ENCODE data around the gene S100G. TPM values are rescaled to one million over a fixed set of nuclear protein-coding genes. Genes with fewer than 3 reads are reported as not detected.

The S100G gene
- total and polyA plus RNA-seq, 7 experiments from 2014 or later, result not detected

DNA sequence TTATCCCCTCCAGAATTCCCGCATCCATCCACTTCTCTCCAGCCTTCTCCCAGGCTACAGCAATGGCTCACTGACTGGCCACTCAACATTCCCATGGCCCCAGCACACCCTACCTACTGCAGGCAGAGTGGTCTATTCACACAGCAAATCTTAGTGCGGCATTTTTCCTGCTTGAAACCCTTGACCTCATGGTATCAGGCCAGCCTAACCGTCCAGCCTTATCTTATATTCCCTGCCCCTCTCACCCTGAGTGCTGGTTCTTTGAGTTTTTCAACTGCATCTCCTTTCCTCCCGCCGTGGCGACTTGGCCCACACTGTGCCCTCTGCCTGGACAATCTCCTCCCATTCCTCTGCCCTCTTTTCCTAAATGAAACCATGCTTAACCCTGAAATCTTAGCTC is 10.0 kb upstream of the S100G start:
- H3K27ac Mint-ChIP-seq, result no peak overlapping the region
- Histone ChIP-seq H3K27ac (ENCODE audit: low read depth, low read length) (no peak overlapping the region), H3K36me3 (ENCODE audit: control insufficient read depth in 2 of 3, insufficient read depth in 3 of 3, low read length in 3 of 3) (no peaks in the 10 kb centered on the region), H3K9me3 (ENCODE audit: control insufficient read depth in 2 of 3, low read length in 3 of 3) (no peaks in the 10 kb centered on the region), H3K4me3 (ENCODE audit: low read length) (no peak overlapping the region), H3K27me3 (ENCODE audit: control insufficient read depth in 2 of 2, insufficient read depth in 2 of 2, low read length in 2 of 2) (no peaks in the 10 kb centered on the region), H3K4me1 (ENCODE audit: control insufficient read depth in 2 of 2, insufficient read depth in 2 of 2, low read length in 2 of 2) (no peaks in the 10 kb centered on the region)
- H3K4me1 Mint-ChIP-seq, result peaks cover 0 to 5% (median 0%) of the 10 kb centered on the region in 7 donors
- H3K27me3 Mint-ChIP-seq, result no peaks in the 10 kb centered on the region
- CTCF ChIA-PET, result interaction anchor here (0.8 kb wide), 1 partner anchor 10 kb away, joined by 3 read pairs; no protein-coding TSS in a partner anchor
- no peak overlapping the region for H3K4me3 Mint-ChIP-seq
- peaks cover 0 to 10% (median 0%) of the 10 kb centered on the region in 5 donors for H3K36me3 Mint-ChIP-seq
- POLR2A ChIA-PET, result no interaction called here
- no peaks in the 10 kb centered on the region for H3K9me3 Mint-ChIP-seq
- ATAC-seq (no peak), DNase-seq (no peak)
- intact Hi-C loops (cut with micrococcal nuclease), result loop anchor here in 1 of 2 donors (10.0 kb wide), 1 partner anchor 55 kb away; no protein-coding TSS in a partner anchor

DNA sequence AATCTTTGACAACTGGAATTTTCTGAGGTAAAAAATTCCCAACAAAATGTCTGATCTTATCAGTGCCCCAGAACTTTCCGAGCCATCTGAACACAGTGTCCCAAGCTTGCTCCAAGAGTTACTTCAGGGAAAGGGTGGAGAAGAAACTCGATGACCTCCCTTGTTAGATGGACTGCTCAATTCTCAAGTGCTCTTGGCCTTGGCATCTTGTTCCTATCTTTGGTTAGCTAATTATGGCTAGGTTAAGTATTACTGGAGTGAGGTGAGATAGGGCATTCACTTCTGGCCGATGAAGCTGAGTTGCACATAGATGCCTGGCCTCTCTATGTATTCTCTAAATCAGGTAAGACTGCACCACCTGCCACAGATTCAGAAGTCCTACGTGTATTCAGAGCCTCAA is 9.1 kb upstream of the S100G start:
- Mint-ChIP-seq H3K27me3 (no peaks in the 10 kb centered on the region), H3K36me3 (peaks cover 0 to 10% (median 0%) of the 10 kb centered on the region in 5 donors), H3K4me1 (peaks cover 0 to 5% (median 0%) of the 10 kb centered on the region in 7 donors), H3K4me3 (no peak overlapping the region), H3K9me3 (no peaks in the 10 kb centered on the region), H3K27ac (peak overlapping the region in 1 of 9 donors; percentile 28)
- ATAC-seq, result no peak
- CTCF ChIA-PET, result interaction anchor here (0.6 to 0.8 kb wide), 2 partner anchors 11 to 73 kb away, joined by 3 read pairs; no protein-coding TSS in a partner anchor
- Histone ChIP-seq H3K27me3 (ENCODE audit: control insufficient read depth in 2 of 2, insufficient read depth in 2 of 2, low read length in 2 of 2) (no peaks in the 10 kb centered on the region), H3K27ac (ENCODE audit: low read depth, low read length) (no peak overlapping the region), H3K4me3 (ENCODE audit: low read length) (no peak overlapping the region), H3K36me3 (ENCODE audit: control insufficient read depth in 2 of 3, insufficient read depth in 3 of 3, low read length in 3 of 3) (no peaks in the 10 kb centered on the region), H3K9me3 (ENCODE audit: control insufficient read depth in 2 of 3, low read length in 3 of 3) (no peaks in the 10 kb centered on the region), H3K4me1 (ENCODE audit: control insufficient read depth in 2 of 2, insufficient read depth in 2 of 2, low read length in 2 of 2) (no peaks in the 10 kb centered on the region)
- intact Hi-C loops (cut with micrococcal nuclease), result no loop called here
- no peak for DNase-seq
- POLR2A ChIA-PET, result no interaction called here

- Histone ChIP-seq H3K4me3 (ENCODE audit: low read length) (no peak overlapping the region), H3K4me1 (ENCODE audit: control insufficient read depth in 2 of 2, insufficient read depth in 2 of 2, low read length in 2 of 2) (no peaks in the 10 kb centered on the region), H3K9me3 (ENCODE audit: control insufficient read depth in 2 of 3, low read length in 3 of 3) (no peaks in the 10 kb centered on the region), H3K36me3 (ENCODE audit: control insufficient read depth in 2 of 3, insufficient read depth in 3 of 3, low read length in 3 of 3) (no peaks in the 10 kb centered on the region), H3K27me3 (ENCODE audit: control insufficient read depth in 2 of 2, insufficient read depth in 2 of 2, low read length in 2 of 2) (no peaks in the 10 kb centered on the region), H3K27ac (ENCODE audit: low read depth, low read length) (no peak overlapping the region)
- ATAC-seq (no peak), DNase-seq (no peak)
- Mint-ChIP-seq H3K36me3 (peaks cover 0 to 14% (median 0%) of the 10 kb centered on the region in 5 donors), H3K4me3 (no peak overlapping the region), H3K4me1 (peaks cover 0 to 5% (median 0%) of the 10 kb centered on the region in 7 donors), H3K27me3 (no peaks in the 10 kb centered on the region), H3K27ac (no peak overlapping the region), H3K9me3 (no peaks in the 10 kb centered on the region)
- intact Hi-C loops (cut with micrococcal nuclease), result no loop called here
- CTCF ChIA-PET, result interaction anchor here (0.6 to 1.0 kb wide), 2 partner anchors 27 to 207 kb away, joined by 3 to 4 read pairs; no protein-coding TSS in a partner anchor
- POLR2A ChIA-PET, result no interaction called here
These were observed 6.8 kb upstream of the S100G start for GRCh38 chrX:16643176-16643575.

DNA sequence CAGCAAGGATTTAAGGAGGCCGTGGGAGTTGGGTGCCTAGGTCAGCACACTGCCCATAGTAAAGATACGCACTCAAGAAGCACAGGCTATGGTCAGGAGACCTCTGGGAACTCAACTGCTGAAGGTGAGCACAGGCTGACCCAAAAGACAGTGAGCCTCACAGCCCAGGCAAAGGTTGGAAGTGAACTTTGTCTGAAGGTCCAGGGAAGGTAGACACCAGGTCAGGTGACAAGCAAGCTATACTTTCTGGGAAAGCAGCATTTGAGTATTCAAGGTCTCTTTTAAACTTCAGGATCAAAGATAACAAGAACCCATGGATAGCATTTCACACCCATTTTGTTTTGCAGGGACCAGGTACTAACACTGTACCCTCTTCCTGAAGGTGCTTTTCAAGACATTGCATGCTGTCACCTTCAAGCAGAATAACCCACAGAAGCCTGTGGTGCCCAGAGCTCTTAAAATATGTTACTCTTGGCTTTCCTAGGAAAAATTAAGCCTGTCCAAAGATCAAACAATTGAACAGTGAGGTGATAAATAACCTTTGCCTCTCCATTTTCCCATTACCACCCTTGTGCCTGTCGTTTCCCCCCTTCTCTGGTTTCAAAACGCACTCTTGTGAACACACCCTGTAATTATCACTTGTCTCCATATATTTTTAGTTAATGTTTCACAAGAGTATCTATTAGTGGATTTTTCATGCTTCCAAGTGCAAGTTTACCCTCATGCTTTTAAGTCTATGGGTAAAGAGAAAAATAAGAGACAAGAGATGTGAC is 3.4 kb upstream of the S100G start:
- intact Hi-C loops (cut with micrococcal nuclease), result no loop called here
- peaks cover 0 to 13% (median 0%) of the 10 kb centered on the region in 5 donors for H3K36me3 Mint-ChIP-seq
- H3K27me3 ChIP-seq (ENCODE audit: control insufficient read depth in 2 of 2, insufficient read depth in 2 of 2, low read length in 2 of 2), result no peaks in the 10 kb centered on the region
- ChIA-PET CTCF (no interaction called here), POLR2A (no interaction called here)
- H3K36me3 ChIP-seq (ENCODE audit: control insufficient read depth in 2 of 3, insufficient read depth in 3 of 3, low read length in 3 of 3), result no peaks in the 10 kb centered on the region
- H3K4me1 ChIP-seq (ENCODE audit: control insufficient read depth in 2 of 2, insufficient read depth in 2 of 2, low read length in 2 of 2), result no peaks in the 10 kb centered on the region
- H3K9me3 Mint-ChIP-seq, result no peaks in the 10 kb centered on the region
- no peak for DNase-seq
- H3K27me3 Mint-ChIP-seq, result no peaks in the 10 kb centered on the region
- no peak overlapping the region for H3K27ac ChIP-seq (ENCODE audit: low read depth, low read length)
- no peak overlapping the region for H3K4me3 Mint-ChIP-seq
- ATAC-seq, result no peak
- H3K9me3 ChIP-seq (ENCODE audit: control insufficient read depth in 2 of 3, low read length in 3 of 3), result no peaks in the 10 kb centered on the region
- H3K27ac Mint-ChIP-seq, result no peak overlapping the region
- H3K4me3 ChIP-seq (ENCODE audit: low read length), result no peak overlapping the region
- H3K4me1 Mint-ChIP-seq, result peaks cover 0 to 5% (median 0%) of the 10 kb centered on the region in 7 donors

GRCh38 chrX:16651391-16652024 is 1.6 kb downstream of the S100G start:
- ChIA-PET CTCF (no interaction called here), POLR2A (no interaction called here)
- Histone ChIP-seq H3K4me3 (ENCODE audit: low read length) (no peak overlapping the region), H3K27me3 (ENCODE audit: control insufficient read depth in 2 of 2, insufficient read depth in 2 of 2, low read length in 2 of 2) (no peaks in the 10 kb centered on the region), H3K9me3 (ENCODE audit: control insufficient read depth in 2 of 3, low read length in 3 of 3) (no peaks in the 10 kb centered on the region), H3K27ac (ENCODE audit: low read depth, low read length) (no peak overlapping the region), H3K36me3 (ENCODE audit: control insufficient read depth in 2 of 3, insufficient read depth in 3 of 3, low read length in 3 of 3) (no peaks in the 10 kb centered on the region), H3K4me1 (ENCODE audit: control insufficient read depth in 2 of 2, insufficient read depth in 2 of 2, low read length in 2 of 2) (no peaks in the 10 kb centered on the region)
- ATAC-seq, result no peak
- no peak for DNase-seq
- H3K36me3 Mint-ChIP-seq, result peaks cover 0 to 10% (median 4%) of the 10 kb centered on the region in 5 donors
- no peak overlapping the region for H3K27ac Mint-ChIP-seq
- intact Hi-C loops (cut with micrococcal nuclease), result no loop called here
- H3K4me3 Mint-ChIP-seq, result no peak overlapping the region
- peaks cover 0 to 2% (median 0%) of the 10 kb centered on the region in 7 donors for H3K4me1 Mint-ChIP-seq
- H3K27me3 Mint-ChIP-seq, result no peaks in the 10 kb centered on the region
- H3K9me3 Mint-ChIP-seq, result peaks cover 0 to 2% (median 0%) of the 10 kb centered on the region in 11 donors

- DNase-seq, result no peak
- Histone ChIP-seq H3K4me1 (ENCODE audit: control insufficient read depth in 2 of 2, insufficient read depth in 2 of 2, low read length in 2 of 2) (no peaks in the 10 kb centered on the region), H3K27me3 (ENCODE audit: control insufficient read depth in 2 of 2, insufficient read depth in 2 of 2, low read length in 2 of 2) (no peaks in the 10 kb centered on the region), H3K9me3 (ENCODE audit: control insufficient read depth in 2 of 3, low read length in 3 of 3) (no peaks in the 10 kb centered on the region), H3K27ac (ENCODE audit: low read depth, low read length) (no peak overlapping the region), H3K36me3 (ENCODE audit: control insufficient read depth in 2 of 3, insufficient read depth in 3 of 3, low read length in 3 of 3) (no peaks in the 10 kb centered on the region), H3K4me3 (ENCODE audit: low read length) (no peak overlapping the region)
- no peak for ATAC-seq
- H3K27me3 Mint-ChIP-seq, result no peaks in the 10 kb centered on the region
- peaks cover 0 to 5% (median 4%) of the 10 kb centered on the region in 5 donors for H3K36me3 Mint-ChIP-seq
- H3K4me1 Mint-ChIP-seq, result no peaks in the 10 kb centered on the region
- CTCF ChIA-PET, result no interaction called here
- POLR2A ChIA-PET, result no interaction called here
- H3K4me3 Mint-ChIP-seq, result no peak overlapping the region
- intact Hi-C loops (cut with micrococcal nuclease), result no loop called here
- H3K27ac Mint-ChIP-seq, result no peak overlapping the region
- peaks cover 0 to 2% (median 0%) of the 10 kb centered on the region in 11 donors for H3K9me3 Mint-ChIP-seq
These were observed 3.5 kb downstream of the S100G start for GRCh38 chrX:16653424-16653823.
